Left kidney (tissue), 2 donors: ENCODE data around the gene VAV2. TPM values are rescaled to one million over a fixed set of nuclear protein-coding genes. Genes with fewer than 3 reads are reported as not detected.
A peak's percentile ranks its signal among the peaks of the same experiment; 100 is the strongest.

ENCODE experiments used
- DNase-seq: peaks from one replicate; pipeline ENCODE4 v3.0.0-alpha.2; 2013
- polyA plus RNA-seq: library from polyadenylated mRNA; unstranded; fragments of 120-200 nt; gene quantifications from one replicate; pipeline ENCODE4 v1.2.1, GENCODE V29; 2013; ENCODE audit not compliant: insufficient read length

Gene VAV2
- polyA plus RNA-seq, 1 donor: 35.2 TPM

GRCh38 chr9:133727277-133727875 lies 264.7 kb downstream of the VAV2 start:
- DNase-seq: no peak

GRCh38 chr9:133726401-133727276 lies 265.5 kb downstream of the VAV2 start:
- DNase-seq: peak; percentile 57

- no peak for DNase-seq
These were observed 266.2 kb downstream of the VAV2 start for GRCh38 chr9:133725886-133726285.

GRCh38 chr9:133718563-133719315 lies 273.4 kb downstream of the VAV2 start:
- DNase-seq: no peak

GRCh38 chr9:133717113-133718031 lies 274.8 kb downstream of the VAV2 start:
- DNase-seq: no peak

- DNase-seq: no peak
These were observed 275.5 kb downstream of the VAV2 start for GRCh38 chr9:133716564-133717112.

- DNase-seq: no peak
These were observed 276.1 kb downstream of the VAV2 start for GRCh38 chr9:133715866-133716563.

- no peak for DNase-seq
These were observed 276.7 kb downstream of the VAV2 start for GRCh38 chr9:133715295-133715865.

GRCh38 chr9:133714606-133715294 lies 277.4 kb downstream of the VAV2 start:
- DNase-seq: no peak

- DNase-seq: no peak
These were observed 278.1 kb downstream of the VAV2 start for GRCh38 chr9:133713960-133714495.

GRCh38 chr9:133713150-133713959 lies 278.8 kb downstream of the VAV2 start:
- DNase-seq: no peak

- DNase-seq: no peak
These were observed 279.7 kb downstream of the VAV2 start for GRCh38 chr9:133712221-133713100.

Other genes starting within 250 kb of the VAV2 start
- gene BRD3OS, start 33.2 kb upstream of the VAV2 start, polyA plus RNA-seq: 21.6 TPM
- gene BRD3, start 75.7 kb upstream of the VAV2 start, polyA plus RNA-seq: 43.6 TPM
- gene WDR5, start 143.8 kb upstream of the VAV2 start, polyA plus RNA-seq: 35.9 TPM
- gene RNU6ATAC, start 172.2 kb upstream of the VAV2 start, polyA plus RNA-seq: not detected